RWPE2 (cell line): ENCODE results near the gene CCDC18.

Source experiments
- ATAC-seq: fragments of 200-7000 bp; cut with Tn5 transposase; 3 replicates; pipeline ENCODE4 v1.9.1; 2021; ENCODE audit warnings: low read depth
- DNase-seq: peaks from one replicate; pipeline ENCODE4 v3.0.0-alpha.2; 2020; ENCODE audit warnings: low spot score
- H3K27ac ChIP-seq: fragments of 450-650 bp; 2 replicates; pipeline ENCODE4 v1.5.1; 2017; ENCODE audit warnings: mild to moderate bottlenecking; ENCODE audit not compliant: poor library complexity, severe bottlenecking
- H3K27me3 ChIP-seq: fragments of 250-450 bp; sonication (Bioruptor Pico); 2 replicates; pipeline ENCODE4 v1.5.1; 2021; ENCODE audit warnings: mild to moderate bottlenecking, moderate library complexity; ENCODE audit not compliant: insufficient read depth, poor library complexity, severe bottlenecking
- H3K36me3 ChIP-seq: fragments of 250-450 bp; sonication (Bioruptor Pico); 2 replicates; pipeline ENCODE4 v1.5.1; 2020; ENCODE audit warnings: low read depth, mild to moderate bottlenecking, moderate library complexity
- H3K4me1 ChIP-seq: fragments of 250-450 bp; sonication (Bioruptor Pico); 2 replicates; pipeline ENCODE4 v1.5.1; 2021; ENCODE audit warnings: mild to moderate bottlenecking, moderate library complexity; ENCODE audit not compliant: insufficient read depth, poor library complexity, severe bottlenecking
- H3K4me3 ChIP-seq: fragments of 250-450 bp; sonication (Bioruptor Pico); 2 replicates; pipeline ENCODE4 v1.5.1; 2021; ENCODE audit warnings: mild to moderate bottlenecking, moderate library complexity; ENCODE audit not compliant: severe bottlenecking
- H3K9me3 ChIP-seq: fragments of 250-450 bp; sonication (Bioruptor Pico); 2 replicates; pipeline ENCODE4 v1.5.1; 2021; ENCODE audit warnings: mild to moderate bottlenecking, moderate library complexity; ENCODE audit not compliant: severe bottlenecking
- CTCF ChIP-seq: fragments of 450-650 bp; IDR thresholded peaks from one replicate; pipeline ENCODE4 v1.5.1; 2017; ENCODE audit warnings: mild to moderate bottlenecking, moderate library complexity; ENCODE audit not compliant: poor library complexity, severe bottlenecking

Gene CCDC18

DNA sequence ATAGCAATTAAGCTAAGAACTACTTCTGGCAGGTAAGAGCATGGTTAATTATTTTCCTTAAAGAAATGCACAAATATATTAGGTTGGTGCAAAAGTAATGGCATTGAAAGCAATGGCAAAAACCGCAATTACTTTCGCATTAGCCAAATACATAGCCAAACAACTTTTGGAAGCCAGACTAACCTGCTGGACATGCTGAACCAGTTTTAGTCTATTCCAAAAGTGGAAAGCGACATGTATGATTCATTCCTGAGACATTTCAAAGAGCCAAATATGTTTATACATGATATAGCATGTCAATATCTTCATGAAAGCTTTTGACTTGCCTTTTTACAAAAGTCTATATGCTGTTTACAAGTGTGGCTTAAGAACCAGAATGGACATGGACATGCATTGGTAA, 141.8 kb downstream of the CCDC18 start:
- DNase-seq: no peak
- ATAC-seq: 0 out of 3 replicates have a peak, but pooled peaks have one; percentile 3
- Histone ChIP-seq H3K27me3 (no peaks in the 10 kb centered on the region), H3K36me3 (no peaks in the 10 kb centered on the region), H3K4me1 (peaks cover 33% of the 10 kb centered on the region), H3K27ac (no peak overlapping the region), H3K4me3 (no peak overlapping the region), H3K9me3 (no peaks in the 10 kb centered on the region)
- TF ChIP-seq CTCF: no peak

DNA sequence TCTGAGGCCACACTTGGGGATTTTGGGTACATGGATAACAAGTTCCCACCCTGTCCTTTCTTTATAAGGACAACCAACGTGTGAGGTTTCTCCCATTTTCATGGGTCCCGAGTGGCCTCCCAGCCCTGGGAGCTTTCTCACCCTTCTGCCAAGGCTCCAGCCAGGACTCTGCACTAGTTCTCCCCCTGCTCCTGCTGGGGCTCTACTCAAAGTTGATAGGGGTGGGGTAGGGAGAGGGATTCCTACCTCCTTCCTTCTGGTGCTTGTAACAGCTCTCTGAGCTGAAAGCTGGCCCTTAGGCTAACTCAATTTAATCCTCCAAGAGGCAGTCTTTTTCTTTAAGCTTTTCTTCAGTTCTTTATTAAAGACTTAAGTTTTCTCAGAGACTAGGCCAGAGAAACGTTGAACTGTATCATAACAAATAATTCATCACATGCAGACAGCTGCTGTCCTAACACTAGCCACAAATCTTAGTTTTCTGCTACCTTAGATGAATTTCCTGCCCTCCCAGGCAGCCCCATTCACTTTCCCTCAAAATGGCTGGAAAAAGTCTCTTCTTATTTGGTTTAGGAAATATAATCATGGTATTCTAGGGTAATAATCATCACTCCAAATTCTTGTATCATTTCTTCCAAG, 142.8 kb downstream of the CCDC18 start:
- Histone ChIP-seq H3K9me3 (no peaks in the 10 kb centered on the region), H3K27ac (peak overlapping the region; percentile 91), H3K4me3 (no peak overlapping the region), H3K36me3 (no peaks in the 10 kb centered on the region), H3K4me1 (peaks cover 33% of the 10 kb centered on the region), H3K27me3 (no peaks in the 10 kb centered on the region)
- DNase-seq: no peak
- TF ChIP-seq CTCF: no peak
- no peak for ATAC-seq

- H3K4me3 ChIP-seq: no peak overlapping the region
- no peaks in the 10 kb centered on the region for H3K36me3 ChIP-seq
- no peaks in the 10 kb centered on the region for H3K9me3 ChIP-seq
- no peak for DNase-seq
- H3K27me3 ChIP-seq: no peaks in the 10 kb centered on the region
- TF ChIP-seq CTCF: no peak
- peaks cover 33% of the 10 kb centered on the region for H3K4me1 ChIP-seq
- peak overlapping the region; percentile 91 for H3K27ac ChIP-seq
- peak; percentile 93 for ATAC-seq
Measured at GRCh38 chr1:93324486-93325464, 144.3 kb downstream of the CCDC18 start.
